Activated naive CD8-positive, alpha-beta T cell (primary cell): ENCODE measurements around the gene CDH4.

ENCODE experiments used
- H3K27ac Mint-ChIP-seq: one replicate; pipeline ENCODE4 v1.8.0; 2021; ENCODE audit warnings: mixed read lengths
- H3K27me3 Mint-ChIP-seq: one replicate; pipeline ENCODE4 v1.8.0; 2021; ENCODE audit warnings: mixed read lengths
- H3K36me3 Mint-ChIP-seq: one replicate; pipeline ENCODE4 v1.8.0; 2021; ENCODE audit warnings: mixed read lengths
- H3K4me1 Mint-ChIP-seq: one replicate; pipeline ENCODE4 v1.8.0; 2021; ENCODE audit warnings: low read depth, mixed read lengths
- H3K4me3 Mint-ChIP-seq: one replicate; pipeline ENCODE4 v1.8.0; 2021; ENCODE audit warnings: mild to moderate bottlenecking, mixed read lengths
- H3K9me3 Mint-ChIP-seq: one replicate; pipeline ENCODE4 v1.8.0; 2021; ENCODE audit warnings: low read depth, mixed read lengths

CDH4 gene

DNA sequence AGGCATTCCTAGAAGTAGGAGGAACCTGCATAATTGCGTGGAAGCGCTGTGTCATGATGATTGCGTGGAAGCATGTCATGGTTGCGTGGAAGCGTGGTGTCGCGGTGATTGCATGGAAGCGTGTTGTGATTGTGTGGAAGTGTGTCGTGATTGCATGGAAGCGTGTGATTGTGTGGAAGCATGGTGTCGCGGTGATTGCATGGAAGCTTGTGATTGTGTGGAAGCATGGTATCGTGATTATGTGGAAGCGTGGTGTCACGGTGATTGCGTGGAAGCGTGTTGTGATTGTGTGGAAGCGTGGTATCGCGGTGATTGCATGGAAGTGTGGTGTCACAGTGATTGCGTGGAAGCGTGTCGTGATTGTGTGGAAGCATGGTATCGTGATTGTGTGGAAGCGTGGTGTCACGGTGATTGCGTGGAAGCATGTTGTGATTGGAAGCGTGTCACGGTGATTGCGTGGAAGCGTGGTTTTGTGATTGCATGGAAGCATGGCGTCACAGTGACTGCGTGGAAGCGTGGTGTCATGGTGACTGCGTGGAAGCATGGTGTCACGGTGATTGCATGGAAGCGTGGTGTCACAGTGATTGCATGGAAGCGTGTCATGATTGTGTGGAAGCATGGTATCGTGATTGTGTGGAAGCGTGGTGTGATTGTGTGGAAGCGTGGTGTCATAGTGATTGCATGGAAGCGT lies 667.8 kb downstream of the CDH4 start:
- H3K4me3 Mint-ChIP-seq, result no peak overlapping the region
- H3K27ac Mint-ChIP-seq, result no peak overlapping the region
- no peaks in the 10 kb centered on the region for H3K4me1 Mint-ChIP-seq
- H3K27me3 Mint-ChIP-seq, result no peaks in the 10 kb centered on the region
- no peaks in the 10 kb centered on the region for H3K9me3 Mint-ChIP-seq
- no peaks in the 10 kb centered on the region for H3K36me3 Mint-ChIP-seq

DNA sequence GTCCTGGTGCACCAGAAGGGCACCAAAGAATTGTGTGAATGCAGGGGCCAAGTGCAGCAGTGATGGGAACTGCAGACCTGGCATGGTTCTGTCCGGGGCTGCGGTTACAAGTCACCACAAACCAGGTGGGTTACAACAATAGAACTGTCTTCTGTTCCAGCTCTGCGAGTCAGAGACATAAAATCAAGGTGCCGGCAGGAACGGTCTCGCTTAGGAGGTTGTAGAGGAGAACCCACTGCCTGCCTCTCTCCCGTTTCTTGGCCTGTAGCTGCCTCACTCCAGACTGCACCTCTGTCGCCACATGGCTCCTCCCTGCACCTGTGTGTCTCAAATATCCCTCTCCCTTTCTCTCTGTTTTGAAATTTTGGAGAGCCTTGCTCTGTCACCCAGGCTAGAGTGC lies 670.4 kb downstream of the CDH4 start:
- H3K36me3 Mint-ChIP-seq, result no peaks in the 10 kb centered on the region
- H3K9me3 Mint-ChIP-seq, result no peaks in the 10 kb centered on the region
- H3K4me3 Mint-ChIP-seq, result no peak overlapping the region
- H3K27ac Mint-ChIP-seq, result no peak overlapping the region
- H3K27me3 Mint-ChIP-seq, result no peaks in the 10 kb centered on the region
- no peaks in the 10 kb centered on the region for H3K4me1 Mint-ChIP-seq

DNA sequence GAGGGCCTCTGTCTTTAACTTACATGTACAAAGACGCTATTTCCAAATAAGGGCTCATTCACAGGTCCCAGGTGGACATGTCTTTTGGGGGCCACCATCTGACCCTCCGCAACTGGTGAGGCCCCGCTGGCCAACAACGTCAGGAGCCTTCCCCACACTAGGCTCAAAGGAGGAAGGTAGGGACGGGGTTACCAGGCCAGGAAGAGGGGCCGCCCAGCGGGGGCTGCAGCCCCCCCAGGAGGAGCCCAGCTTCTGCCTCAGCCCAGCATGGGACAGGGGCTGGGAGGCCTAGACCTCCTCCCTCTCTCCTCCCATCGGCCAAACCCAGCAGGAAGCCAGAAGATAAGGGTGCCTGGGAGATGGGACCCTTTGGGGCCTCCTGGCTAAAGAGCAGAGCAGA lies 670.9 kb downstream of the CDH4 start:
- no peak overlapping the region for H3K27ac Mint-ChIP-seq
- no peaks in the 10 kb centered on the region for H3K27me3 Mint-ChIP-seq
- H3K4me1 Mint-ChIP-seq, result no peaks in the 10 kb centered on the region
- no peaks in the 10 kb centered on the region for H3K36me3 Mint-ChIP-seq
- H3K4me3 Mint-ChIP-seq, result no peak overlapping the region
- no peaks in the 10 kb centered on the region for H3K9me3 Mint-ChIP-seq

DNA sequence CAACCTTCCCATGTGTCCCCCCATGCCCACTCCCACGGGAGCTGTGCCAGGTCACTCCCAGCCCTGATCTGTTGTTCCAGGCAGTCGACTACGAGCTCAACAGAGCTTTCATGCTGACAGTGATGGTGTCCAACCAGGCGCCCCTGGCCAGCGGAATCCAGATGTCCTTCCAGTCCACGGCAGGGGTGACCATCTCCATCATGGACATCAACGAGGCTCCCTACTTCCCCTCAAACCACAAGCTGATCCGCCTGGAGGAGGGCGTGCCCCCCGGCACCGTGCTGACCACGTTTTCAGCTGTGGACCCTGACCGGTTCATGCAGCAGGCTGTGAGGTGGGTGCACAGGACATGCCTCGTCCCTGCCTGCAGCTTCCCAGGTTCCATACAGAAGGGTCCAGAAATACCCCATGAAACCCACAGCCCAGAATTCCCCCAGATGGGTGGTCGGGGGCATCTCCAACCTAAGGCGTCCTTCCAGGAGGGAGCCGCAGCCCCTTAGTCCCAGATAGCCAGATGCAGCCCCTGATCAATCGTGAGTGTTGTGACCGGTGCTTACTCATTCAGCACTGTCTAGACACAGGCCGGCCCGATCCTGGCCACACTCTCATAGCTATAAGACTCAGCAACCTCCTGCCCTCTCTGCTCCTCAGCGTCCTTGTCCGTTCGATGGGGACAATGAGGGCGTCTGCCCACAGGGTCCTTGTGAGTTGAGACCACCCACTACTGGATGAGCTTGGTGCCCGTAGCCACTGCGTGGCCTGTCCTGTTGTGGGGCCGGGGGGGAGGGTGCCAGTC lies 671.5 kb downstream of the CDH4 start:
- H3K27ac Mint-ChIP-seq, result no peak overlapping the region
- H3K9me3 Mint-ChIP-seq, result no peaks in the 10 kb centered on the region
- no peaks in the 10 kb centered on the region for H3K27me3 Mint-ChIP-seq
- H3K4me3 Mint-ChIP-seq, result no peak overlapping the region
- H3K4me1 Mint-ChIP-seq, result no peaks in the 10 kb centered on the region
- no peaks in the 10 kb centered on the region for H3K36me3 Mint-ChIP-seq

DNA sequence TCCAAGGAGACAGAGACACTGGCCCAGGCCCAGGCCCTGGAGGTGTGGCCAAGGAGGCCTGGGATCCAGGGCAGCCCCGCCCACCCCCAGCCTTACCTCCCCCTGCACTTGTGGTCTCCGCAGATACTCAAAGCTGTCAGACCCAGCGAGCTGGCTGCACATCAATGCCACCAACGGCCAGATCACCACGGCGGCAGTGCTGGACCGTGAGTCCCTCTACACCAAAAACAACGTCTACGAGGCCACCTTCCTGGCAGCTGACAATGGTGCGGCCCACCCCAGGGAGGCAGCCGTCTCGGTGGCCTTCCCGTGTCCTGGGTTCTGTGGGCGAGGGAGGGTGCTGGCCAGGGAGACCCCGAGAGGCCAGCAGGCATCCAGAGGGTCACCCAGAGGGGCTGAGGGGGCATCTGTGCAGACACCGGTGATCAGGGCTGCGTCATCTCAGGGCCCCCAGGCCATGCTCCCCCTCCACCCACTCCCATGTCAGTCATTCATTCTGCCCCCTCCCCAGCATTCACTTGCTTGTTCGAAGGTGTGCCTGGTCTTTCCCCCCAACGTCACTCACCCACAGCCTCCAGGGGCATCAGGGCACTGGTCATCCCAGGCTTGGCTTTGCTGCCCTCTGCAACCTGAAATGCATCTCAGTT lies 672.3 kb downstream of the CDH4 start:
- H3K27me3 Mint-ChIP-seq, result no peaks in the 10 kb centered on the region
- H3K27ac Mint-ChIP-seq, result no peak overlapping the region
- H3K4me1 Mint-ChIP-seq, result no peaks in the 10 kb centered on the region
- H3K9me3 Mint-ChIP-seq, result no peaks in the 10 kb centered on the region
- H3K4me3 Mint-ChIP-seq, result no peak overlapping the region
- no peaks in the 10 kb centered on the region for H3K36me3 Mint-ChIP-seq

DNA sequence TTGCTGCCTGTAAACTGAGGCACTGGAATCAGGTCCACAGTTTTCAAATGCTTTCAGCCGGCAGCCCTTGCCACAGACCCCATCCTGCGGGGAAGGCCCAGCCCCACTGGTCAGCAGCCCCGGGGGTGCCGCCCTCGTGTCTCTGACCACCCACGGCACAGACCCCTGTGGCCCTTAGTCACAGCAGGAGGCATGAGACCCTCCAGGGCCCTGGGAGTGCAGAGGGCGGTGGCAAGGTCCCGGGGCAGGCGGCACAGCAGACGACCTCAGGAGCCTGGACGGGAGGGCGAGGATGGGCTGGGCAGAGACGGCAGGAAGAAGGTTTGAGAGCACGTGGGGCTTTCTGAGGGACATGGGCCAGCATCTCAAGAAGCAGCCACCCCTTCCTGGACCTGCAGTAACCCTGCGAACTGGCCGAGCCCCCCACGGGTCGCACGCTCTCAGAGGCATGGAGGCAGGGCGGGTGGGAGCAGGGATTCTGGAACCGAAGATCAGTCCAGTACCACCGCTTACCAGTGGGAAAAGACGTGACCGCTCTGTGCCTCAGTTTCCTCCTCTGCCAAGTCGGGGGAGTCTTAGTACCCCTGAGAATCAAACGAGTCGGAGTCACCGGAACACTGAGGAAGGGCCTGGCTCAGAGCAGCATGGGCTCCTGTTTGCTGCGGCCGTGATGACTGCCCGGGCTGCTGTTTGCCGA lies 672.9 kb downstream of the CDH4 start:
- H3K27ac Mint-ChIP-seq, result no peak overlapping the region
- no peaks in the 10 kb centered on the region for H3K36me3 Mint-ChIP-seq
- no peaks in the 10 kb centered on the region for H3K4me1 Mint-ChIP-seq
- no peaks in the 10 kb centered on the region for H3K9me3 Mint-ChIP-seq
- H3K4me3 Mint-ChIP-seq, result no peak overlapping the region
- no peaks in the 10 kb centered on the region for H3K27me3 Mint-ChIP-seq

DNA sequence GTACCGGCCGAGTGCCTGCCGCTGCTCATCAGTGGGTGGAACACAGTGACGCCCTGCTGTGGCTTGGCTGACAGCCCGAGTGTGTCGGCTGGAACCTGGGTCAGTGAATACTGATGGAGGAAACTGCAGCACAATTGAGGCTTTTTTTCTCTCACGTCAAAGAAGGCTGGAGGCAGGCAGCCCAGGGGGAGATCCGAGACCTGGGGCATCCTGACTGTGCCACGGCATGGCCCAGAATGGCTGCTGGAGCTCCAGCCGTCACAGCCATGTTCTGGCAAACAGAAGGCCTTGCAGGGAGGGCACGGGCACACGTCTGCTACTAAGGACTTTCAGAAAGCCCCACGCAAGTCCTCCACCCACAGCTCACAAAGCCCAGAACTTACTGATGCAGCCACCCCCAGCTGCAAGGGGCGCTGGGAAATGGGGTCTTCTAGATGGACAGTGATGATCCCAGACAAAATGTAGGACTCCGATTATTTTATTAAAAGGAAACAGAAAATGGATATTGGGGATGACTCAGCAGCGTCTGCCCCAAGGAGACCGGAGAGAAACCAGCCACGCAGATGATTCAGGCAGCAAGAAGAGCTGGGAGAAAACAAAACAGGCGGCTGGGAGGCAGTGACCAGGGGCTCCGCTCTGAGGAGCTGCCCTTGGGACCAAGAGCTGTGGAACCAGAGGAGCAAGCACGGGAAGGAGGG lies 673.6 kb downstream of the CDH4 start:
- Mint-ChIP-seq H3K4me3 (no peak overlapping the region), H3K36me3 (no peaks in the 10 kb centered on the region), H3K27ac (no peak overlapping the region), H3K4me1 (no peaks in the 10 kb centered on the region), H3K27me3 (no peaks in the 10 kb centered on the region), H3K9me3 (no peaks in the 10 kb centered on the region)

DNA sequence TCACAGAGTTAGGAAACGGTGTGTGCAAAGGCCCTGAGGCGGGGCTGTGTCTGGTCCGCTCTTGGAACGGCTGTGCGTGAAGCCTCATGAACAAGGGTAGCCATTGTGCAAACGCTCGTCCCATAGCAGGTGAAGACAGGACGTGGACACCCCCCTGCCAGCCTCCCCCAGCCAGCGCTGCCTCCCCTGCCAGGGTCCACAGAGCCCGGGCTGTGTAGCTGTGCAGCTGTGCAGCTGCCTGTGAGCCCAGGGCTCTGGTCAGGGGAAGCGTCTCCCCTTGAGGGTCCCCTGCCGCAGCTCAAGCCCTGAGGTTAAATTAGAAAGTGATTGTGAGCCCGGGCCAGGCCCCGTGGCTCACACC lies 674.2 kb downstream of the CDH4 start:
- Mint-ChIP-seq H3K4me3 (no peak overlapping the region), H3K4me1 (no peaks in the 10 kb centered on the region), H3K36me3 (no peaks in the 10 kb centered on the region), H3K27me3 (no peaks in the 10 kb centered on the region), H3K27ac (no peak overlapping the region), H3K9me3 (no peaks in the 10 kb centered on the region)

DNA sequence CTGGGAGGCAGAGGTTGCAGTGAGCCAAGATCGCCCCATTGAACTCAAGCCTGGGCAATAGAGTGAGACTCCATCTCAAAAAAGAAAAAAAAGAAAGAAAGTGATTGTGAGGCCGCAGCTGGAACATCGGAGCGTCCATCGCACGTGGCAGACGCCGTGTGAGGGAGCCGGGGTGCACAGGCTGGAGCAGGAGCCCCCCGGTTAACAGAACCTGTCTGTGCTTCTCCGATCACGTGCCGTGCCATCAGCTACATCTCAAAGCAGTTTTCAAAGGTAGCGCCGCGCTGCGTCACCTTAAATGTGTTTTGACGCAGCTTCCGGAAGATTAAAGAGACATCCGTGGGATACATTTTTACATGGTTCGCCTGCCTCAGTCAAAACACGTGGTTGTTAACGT lies 674.7 kb downstream of the CDH4 start:
- H3K27ac Mint-ChIP-seq, result no peak overlapping the region
- H3K4me1 Mint-ChIP-seq, result no peaks in the 10 kb centered on the region
- H3K36me3 Mint-ChIP-seq, result no peaks in the 10 kb centered on the region
- H3K9me3 Mint-ChIP-seq, result no peaks in the 10 kb centered on the region
- H3K4me3 Mint-ChIP-seq, result no peak overlapping the region
- H3K27me3 Mint-ChIP-seq, result no peaks in the 10 kb centered on the region

DNA sequence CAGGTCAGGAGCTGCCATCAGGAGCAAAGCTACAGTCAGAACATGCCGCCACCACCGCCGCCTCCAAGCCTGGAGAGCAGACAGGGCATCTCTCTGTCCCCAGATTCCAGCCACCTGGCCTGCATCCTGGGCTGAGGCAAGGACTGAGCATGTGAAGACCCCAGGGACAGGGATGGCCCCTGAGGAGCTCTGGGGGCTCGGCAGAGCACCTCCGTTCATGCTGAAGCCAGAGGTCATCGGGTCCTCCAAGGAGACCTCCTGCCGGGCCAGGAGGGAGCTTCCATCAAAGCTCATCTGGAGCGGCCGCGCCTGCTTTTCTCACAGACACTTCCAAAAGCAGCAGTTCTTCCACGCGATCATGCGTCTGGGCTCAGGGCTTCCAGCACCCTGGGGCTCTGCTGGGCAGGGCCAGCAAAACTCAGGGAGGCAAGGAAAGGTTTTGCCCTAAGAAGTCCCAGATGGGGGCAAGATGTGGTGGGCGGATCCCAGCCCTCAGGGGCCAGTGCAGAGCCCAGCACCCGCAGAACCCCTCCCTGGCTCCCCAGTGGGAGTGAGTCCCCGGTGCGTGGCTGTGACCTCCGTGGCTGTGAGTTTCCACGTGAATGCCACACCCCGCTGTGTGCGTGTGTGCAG lies 675.2 kb downstream of the CDH4 start:
- Mint-ChIP-seq H3K4me3 (no peak overlapping the region), H3K27me3 (no peaks in the 10 kb centered on the region), H3K9me3 (no peaks in the 10 kb centered on the region), H3K36me3 (no peaks in the 10 kb centered on the region), H3K4me1 (no peaks in the 10 kb centered on the region), H3K27ac (no peak overlapping the region)

DNA sequence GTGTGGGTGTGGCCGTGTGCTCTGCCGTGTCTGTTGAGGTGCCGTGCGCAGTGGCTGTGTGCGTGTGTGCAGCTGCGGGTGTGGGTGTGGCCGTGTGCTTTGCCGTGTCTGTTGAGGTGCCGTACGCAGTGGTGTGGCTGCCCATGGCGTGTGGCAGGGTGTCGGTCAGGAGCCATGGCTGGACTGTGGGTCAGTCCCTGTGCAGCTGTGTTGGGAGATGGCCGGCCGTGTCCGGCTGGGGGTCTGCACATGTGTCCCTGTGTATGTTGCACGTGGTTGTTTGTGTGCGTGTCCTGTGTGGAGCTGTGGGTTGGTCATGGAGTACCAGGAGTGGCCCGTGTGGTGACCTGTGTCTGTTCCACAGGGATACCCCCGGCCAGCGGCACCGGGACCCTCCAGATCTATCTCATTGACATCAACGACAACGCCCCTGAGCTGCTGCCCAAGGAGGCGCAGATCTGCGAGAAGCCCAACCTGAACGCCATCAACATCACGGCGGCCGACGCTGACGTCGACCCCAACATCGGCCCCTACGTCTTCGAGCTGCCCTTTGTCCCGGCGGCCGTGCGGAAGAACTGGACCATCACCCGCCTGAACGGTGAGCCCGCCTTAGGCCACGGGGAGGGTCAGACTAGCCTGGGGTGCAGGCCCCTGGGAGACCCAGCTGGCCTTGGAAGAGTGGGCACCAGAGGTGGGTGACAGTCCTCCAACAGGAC lies 675.9 kb downstream of the CDH4 start:
- Mint-ChIP-seq H3K4me1 (no peaks in the 10 kb centered on the region), H3K36me3 (no peaks in the 10 kb centered on the region), H3K9me3 (no peaks in the 10 kb centered on the region), H3K27me3 (no peaks in the 10 kb centered on the region), H3K27ac (no peak overlapping the region), H3K4me3 (no peak overlapping the region)

DNA sequence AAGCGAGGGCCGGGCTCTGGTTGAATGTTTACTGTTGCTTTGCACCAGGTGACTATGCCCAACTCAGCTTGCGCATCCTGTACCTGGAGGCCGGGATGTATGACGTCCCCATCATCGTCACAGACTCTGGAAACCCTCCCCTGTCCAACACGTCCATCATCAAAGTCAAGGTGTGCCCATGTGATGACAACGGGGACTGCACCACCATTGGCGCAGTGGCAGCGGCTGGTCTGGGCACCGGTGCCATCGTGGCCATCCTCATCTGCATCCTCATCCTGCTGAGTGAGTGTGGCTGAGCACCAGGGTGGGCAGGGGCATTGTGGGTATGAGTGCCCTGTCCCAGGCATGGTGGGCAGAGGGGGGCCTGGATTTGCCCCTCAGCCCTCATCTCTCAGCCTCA lies 677.5 kb downstream of the CDH4 start:
- H3K9me3 Mint-ChIP-seq, result no peaks in the 10 kb centered on the region
- H3K27ac Mint-ChIP-seq, result no peak overlapping the region
- H3K27me3 Mint-ChIP-seq, result no peaks in the 10 kb centered on the region
- no peak overlapping the region for H3K4me3 Mint-ChIP-seq
- H3K4me1 Mint-ChIP-seq, result no peaks in the 10 kb centered on the region
- no peaks in the 10 kb centered on the region for H3K36me3 Mint-ChIP-seq

DNA sequence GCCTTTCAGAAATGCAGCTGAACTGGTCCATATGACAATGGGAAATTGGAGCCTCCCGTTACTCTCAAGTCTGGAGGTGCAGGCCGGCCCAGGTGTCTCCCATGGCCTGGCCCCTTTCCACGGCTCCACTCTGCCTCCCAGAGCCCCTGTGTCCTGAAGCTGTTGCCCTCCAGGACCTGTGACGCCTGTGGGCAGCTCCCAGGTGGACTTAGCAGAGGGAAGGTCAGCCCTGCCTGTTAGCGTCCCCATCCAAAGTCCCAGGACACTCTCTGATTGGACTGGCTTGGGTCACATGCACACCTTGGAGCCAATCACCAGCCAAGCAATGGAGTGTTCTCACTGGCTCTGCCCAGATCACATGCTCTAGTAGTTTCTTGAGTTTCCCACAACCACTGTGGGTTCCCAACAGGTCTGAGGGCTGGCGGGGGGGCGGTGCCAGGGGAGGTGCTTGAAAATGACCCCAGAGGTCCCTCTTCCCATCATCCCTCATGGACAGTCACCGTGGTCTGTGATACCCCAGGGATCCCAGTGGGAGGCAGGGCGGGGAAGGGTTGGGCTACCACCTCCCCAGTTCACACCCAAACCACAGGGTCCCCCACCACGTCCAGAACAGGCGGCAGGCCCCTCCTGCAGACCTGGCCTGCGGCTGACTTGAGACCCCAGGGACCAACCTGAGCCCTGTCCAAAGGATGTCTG lies 678.1 kb downstream of the CDH4 start:
- H3K27me3 Mint-ChIP-seq, result no peaks in the 10 kb centered on the region
- H3K27ac Mint-ChIP-seq, result no peak overlapping the region
- no peaks in the 10 kb centered on the region for H3K4me1 Mint-ChIP-seq
- no peak overlapping the region for H3K4me3 Mint-ChIP-seq
- no peaks in the 10 kb centered on the region for H3K36me3 Mint-ChIP-seq
- H3K9me3 Mint-ChIP-seq, result no peaks in the 10 kb centered on the region
